GM18519 (cell line): ENCODE data around the gene MYO10.

Source experiments
- ATAC-seq: cut with Tn5 transposase; IDR thresholded peaks from one replicate; pipeline ENCODE4 v1.9.1; 2021; ENCODE audit warnings: mild to moderate bottlenecking, moderate library complexity; ENCODE audit not compliant: unreplicated experiment, low FRiP score

Gene MYO10

GRCh38 chr5:16918891-16919671 is 17.0 kb downstream of the MYO10 start:
- no peak for ATAC-seq

DNA sequence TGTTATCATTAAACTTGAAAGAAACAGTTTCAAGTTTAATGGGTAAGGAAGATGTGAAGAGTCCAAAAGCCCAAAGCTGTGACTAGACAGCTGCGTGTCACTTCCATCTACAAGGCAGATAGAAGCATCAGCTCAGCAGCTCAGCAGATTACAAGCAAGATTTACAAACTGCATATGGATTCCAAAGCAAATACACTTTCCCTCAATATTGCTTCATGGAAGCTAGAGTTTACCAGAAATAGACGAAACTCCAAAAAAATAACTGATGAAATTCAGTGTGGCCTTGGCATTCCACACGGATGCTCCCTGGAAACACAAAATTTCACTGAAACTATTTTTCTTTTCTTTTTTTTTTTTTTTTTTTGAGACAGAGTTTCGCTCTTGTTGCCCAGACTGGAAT is 17.9 kb downstream of the MYO10 start:
- no peak for ATAC-seq

DNA sequence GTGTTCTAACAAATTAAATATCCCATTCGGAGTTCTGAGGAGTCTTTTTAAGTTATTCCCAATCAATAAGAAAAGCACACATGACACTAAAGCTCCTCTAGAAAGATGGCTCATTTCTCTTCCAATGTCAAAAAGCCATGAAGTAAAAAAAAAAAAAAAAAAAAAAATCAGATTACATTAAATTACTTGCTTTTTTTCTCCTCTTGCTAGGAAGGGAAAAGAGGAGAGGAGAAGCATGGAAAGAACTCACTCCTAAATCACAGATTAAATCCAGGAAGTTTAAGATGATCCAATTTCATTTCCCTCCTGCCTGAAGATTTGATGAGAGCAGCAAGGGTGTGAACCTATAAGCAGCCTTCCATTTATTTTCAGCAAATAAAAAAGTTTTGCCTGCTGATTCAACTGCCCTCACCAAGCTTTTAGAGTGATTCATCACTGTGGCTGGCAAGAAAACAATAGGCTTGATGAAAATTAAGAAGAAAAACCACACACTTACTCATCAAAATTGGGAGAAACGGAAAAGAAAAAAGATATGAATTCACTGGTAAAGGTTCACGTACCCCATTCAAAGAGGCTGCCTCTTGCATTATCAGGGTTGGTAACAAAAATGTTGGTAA is 19.7 kb downstream of the MYO10 start:
- ATAC-seq: no peak

DNA sequence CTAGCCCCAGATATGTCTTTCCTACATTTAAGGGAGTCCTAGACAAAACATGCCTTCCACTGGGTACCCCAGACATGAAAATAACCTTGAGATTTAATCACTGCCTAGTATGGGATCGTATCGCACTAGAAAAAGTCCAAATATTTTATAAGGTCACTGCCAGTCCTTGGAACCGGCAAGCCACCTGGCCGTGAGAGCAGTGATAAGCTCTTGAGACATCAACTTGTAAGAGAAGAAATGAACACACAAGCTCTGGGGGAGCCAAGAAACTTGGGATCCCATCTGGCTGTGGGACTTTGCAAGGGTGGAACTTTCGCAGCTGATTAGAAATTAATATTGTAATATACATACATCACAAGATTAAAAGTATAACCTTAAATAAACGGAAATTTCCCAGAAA is 21.5 kb downstream of the MYO10 start:
- no peak for ATAC-seq

DNA sequence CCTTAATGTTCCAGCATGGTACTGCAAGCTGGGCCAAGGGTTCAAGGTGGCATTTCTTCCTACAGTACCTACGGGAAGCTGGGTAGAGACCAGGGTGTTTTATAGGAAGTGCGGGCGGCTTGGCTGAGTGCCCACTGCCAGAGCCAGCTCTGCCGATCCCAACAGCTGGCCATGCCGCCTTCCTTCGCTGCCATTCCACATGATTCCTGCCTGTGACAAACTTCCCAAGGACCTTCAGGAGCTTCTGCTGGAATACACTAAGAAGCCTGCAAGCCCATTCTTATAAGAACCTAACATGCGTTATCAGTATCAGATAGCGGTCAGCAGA is 22.0 kb downstream of the MYO10 start:
- ATAC-seq: no peak

DNA sequence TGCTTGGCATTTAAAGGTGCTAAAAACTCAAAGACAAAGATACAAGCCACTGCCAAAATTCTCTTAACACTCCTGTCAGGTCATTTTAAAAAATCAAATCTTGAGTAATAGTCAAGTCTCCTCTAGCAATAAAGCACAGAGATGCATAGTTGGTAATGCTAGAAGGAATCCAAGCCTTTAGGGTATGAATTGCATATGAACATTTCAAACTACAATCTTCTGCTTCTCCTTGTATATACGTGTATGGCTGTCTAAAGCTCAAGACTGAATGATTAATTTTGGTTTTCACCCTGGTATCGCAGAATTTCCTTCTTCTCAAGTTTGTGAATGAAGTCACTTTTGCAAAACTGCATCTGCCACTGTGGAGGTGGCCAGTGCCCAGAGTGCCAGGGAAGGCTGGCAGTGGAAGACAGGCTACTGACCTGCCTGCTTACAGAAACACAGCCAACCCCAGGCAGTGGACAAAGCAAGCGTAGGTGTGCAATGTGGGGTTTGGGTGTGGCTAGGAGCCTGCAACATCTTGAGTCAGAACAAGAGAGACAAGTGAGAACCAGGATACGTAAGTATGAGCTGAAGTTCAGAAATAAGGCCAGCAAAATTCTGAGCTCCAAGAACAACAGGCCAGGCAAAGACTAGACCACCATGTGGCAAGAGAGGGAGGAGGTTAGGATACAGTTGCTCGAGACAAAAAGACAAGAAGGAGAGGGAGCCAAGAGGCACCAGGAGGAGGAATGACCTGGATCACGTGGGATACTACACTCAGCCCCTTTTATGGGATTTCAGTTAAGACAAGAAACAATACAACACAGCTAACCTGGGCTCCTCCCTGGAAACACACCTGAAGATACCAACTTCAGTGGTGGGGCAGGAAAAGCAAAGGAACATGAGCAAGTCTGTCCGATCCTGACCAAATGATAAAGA is 22.6 kb downstream of the MYO10 start:
- no peak for ATAC-seq

DNA sequence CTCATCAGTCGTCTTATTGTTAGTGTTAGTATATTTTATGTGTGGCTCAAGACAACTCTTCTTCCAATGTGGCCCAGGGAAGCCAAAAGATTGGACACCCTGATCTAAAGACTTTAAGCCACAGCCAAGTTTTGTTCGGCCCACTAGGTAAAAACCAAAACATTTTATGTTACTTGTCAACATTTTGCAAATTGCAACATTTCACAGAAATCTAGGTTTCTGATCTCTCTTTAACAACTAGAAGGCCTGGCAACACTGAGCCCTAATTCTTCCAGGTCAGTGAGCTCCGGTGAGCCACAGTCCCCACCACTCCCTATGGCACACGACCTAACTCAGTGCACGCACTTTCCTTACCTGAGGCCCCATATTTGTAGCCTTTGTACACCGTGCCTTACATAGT is 24.0 kb downstream of the MYO10 start:
- ATAC-seq: no peak

GRCh38 chr5:16909464-16909863 is 26.6 kb downstream of the MYO10 start:
- no peak for ATAC-seq

DNA sequence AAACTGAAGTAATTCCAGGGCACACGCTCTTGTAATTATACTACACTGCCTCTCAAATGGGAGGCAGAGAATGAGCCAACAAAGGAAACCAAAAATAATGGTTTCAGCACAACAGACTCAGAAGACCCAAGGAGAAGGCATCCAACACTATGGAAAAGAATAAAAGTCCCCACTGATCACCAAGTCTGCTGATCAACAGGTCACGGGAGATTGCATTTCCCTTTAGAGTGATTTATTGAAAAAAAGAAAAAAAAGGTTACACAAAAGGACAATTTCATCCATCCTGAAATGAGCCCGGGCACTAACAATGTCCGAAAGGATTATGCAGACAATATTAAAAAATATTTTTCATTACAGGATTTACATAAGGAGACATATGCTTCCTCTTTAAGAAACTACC is 28.8 kb downstream of the MYO10 start:
- no peak for ATAC-seq

DNA sequence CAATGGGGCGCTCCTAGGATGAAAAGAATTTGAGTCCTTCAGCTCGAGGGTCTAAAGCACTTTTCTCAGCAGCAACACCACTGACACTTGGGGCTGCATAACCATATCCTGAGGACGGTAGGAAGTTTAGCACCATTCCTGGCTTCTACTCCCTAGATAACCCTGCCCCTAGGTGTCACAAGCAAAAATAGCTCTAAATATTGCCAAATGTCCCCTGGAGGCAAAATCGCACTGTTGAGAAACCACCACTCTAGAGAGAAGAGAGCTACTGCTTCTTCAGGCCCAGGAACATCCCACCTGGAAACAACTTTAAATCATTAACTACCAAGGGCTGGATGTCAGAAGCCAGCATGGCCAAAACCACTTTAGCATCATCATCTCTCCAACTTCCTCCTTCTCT is 29.8 kb downstream of the MYO10 start:
- ATAC-seq: no peak

DNA sequence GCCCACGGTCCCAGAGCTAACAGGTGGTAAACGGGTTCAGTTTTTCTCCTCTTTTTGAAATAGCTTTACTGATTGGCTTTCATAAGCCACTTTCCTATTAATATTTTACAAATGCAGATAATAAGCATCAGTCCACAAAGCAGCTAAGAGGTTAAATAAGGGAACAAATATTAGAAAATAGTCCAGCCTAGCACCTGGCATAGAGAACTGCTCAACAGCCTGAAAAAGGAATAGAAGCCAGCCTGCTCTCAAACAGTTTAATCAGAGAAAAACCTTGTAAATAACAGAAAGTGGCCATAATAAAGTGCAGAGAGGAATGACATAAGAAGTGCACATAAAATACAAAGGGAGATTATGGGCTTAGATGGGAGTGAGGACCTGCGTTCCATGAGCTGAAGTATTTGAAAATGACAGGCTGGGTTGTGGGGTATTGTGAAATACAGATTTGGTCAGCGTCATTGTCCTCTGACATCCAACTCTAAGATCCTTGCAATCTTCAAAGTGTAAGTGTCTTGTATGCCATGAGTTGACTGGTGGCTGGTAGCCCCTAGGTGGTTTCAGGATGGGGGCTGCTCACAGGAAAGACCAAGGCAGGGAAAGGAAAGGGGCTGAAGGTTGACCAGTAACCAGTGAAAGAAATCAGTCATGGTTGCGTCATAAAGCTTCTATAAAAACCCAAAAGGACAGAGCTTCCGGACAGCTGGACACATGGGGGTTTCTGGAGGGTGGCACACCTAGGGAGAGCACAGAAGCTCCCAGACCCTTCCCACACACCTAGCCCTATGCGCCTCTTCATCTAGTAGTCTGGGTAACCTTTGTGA is 32.4 kb downstream of the MYO10 start:
- ATAC-seq: no peak

DNA sequence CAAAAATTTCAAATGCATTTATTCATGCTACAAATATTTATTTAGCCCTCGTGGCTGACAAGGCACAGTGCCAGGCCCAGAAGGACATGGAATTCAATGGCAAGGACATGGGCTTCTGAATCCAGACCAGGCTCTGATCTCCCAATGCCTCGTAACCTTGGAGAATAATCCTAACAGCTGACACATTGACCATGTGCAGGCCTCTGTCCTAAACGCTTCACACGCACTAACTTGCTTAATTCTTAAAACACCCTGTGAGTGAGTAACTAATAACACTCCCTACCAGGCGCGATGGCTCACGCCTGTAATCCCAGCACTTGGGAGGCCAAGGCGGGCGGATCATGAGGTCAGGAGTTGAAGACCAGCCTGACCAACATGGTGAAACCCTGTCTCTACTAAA is 33.2 kb downstream of the MYO10 start:
- no peak for ATAC-seq

- ATAC-seq: no peak
These were observed 35.0 kb downstream of the MYO10 start for GRCh38 chr5:16901021-16901644.

GRCh38 chr5:16899171-16899570 is 36.9 kb downstream of the MYO10 start:
- no peak for ATAC-seq

GRCh38 chr5:16897800-16898199 is 38.3 kb downstream of the MYO10 start:
- ATAC-seq: no peak

DNA sequence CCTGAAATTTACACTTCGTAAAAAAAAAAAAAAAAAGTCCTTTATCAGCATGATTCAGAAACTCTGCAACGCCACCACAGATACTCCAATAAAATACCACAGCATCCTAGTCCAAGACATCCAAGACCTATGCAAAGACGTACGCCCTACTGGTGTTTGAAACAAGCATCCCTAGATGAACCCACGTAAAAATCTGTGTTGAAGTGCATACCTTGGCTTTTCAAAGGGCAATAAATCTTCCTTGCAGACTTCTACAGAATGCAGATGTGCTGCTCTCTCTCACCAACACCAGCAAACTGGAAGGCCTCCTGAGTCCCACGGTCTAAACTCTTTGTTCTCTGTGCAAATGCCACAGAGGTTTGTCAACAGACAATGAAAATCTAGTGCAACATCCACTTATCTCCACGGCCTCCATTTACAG is 38.8 kb downstream of the MYO10 start:
- ATAC-seq: no peak

GRCh38 chr5:16896767-16897166 is 39.3 kb downstream of the MYO10 start:
- ATAC-seq: no peak

DNA sequence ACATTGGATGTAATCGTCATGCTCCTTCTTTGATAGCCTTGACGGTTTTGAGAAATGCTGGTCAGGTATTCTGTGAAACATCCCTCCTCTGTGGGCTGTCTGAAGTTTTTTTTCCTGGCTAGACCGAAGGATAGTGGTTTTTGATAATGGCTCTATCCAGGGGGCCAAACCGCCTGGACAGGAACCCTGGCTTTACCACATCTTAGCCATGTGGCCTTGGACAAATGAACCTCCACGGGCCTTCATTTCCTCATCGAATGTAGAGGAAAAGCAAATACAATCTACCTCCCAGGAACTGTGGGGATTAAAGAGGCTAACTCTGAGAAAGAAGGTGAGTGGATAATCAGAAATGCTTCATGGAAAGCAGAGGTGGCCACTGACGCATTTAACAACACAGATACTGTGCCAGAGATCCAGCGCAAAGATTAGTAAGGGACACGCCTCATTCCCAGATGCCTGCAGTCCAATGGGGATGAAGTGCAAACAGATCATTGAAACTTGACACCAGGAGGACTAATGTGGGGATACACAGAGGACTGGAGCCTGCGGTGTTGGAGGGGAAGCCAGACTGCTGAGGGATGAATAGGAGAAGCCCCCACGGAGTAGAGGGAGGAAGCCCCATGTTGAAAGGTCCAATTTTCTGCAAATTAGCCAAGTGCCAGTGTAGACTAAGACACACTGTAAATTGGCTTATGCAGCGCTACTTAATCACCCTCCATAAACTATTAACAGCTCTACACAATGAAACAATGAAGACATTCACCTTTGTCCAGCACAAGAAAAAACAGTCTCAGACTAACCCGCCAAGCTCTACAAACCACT is 41.6 kb downstream of the MYO10 start:
- no peak for ATAC-seq

DNA sequence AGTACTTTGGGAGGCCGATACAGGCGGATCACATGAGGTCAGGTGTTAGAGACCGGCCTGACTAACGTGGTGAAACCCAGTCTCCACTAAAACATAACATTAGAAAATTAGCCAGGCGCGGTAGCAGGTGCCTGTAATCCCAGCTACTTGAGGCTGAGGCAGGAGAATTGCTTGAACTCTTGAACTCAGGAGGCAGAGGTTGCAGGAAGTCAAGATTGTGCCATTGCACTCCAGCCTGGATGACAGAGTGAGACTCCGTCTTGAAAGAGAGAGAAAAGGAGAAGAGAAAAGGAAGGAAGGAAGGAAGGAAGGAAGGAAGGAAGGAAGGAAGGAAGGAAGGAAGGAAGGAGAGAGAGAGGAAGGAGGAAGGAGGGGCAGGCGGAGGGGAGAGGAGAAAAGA is 45.1 kb downstream of the MYO10 start:
- no peak for ATAC-seq
